Right lobe of liver (tissue), 4 donors: ENCODE results near the gene CADM2.

Source experiments
- POLR2A ChIP-seq: fragments of 450-650 bp; IDR thresholded peaks from one replicate; pipeline ENCODE4 v1.6.1; 2017; ENCODE audit warnings: antibody characterized with exemption, mild to moderate bottlenecking
- TF ChIP-seq, protein P1 (sequence below), 4 donors: fragments of 200-600 bp in 3 of 4; fragments of 450-650 bp in 1 of 4; IDR thresholded peaks; one replicate each; pipeline versions ENCODE4 v1.5.1 to v1.8.0; 2016 to 2022; ENCODE audit warnings: antibody characterized with exemption in 4 of 4, mild to moderate bottlenecking in 2 of 4
- donor health status: DM: no; HTN: no; CAD: no.
- donor health status: DM: no; HTN: no; CAD: no.
- donor health status: DM: no; HTN: yes; CAD: no.

DNA sequence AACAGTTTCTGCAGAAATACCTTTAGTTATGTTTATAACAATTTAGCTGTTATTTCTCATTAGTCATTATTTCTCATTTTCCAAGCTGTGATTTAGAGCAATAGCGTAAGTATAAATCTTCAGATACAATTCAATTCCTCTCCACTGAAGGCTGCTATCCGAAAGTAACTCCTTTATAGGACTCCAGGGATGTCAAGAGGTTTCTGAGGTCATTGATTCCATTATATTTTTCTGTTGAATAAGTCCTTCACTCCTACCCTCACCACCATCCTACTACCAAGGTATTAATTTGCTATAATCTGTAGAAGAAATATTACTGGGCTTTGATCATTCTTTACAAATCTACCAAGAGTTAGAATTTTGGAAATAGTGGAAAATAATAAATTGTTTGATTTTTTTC is 285.7 kb downstream of the CADM2 start:
- TF ChIP-seq, protein P1, sequence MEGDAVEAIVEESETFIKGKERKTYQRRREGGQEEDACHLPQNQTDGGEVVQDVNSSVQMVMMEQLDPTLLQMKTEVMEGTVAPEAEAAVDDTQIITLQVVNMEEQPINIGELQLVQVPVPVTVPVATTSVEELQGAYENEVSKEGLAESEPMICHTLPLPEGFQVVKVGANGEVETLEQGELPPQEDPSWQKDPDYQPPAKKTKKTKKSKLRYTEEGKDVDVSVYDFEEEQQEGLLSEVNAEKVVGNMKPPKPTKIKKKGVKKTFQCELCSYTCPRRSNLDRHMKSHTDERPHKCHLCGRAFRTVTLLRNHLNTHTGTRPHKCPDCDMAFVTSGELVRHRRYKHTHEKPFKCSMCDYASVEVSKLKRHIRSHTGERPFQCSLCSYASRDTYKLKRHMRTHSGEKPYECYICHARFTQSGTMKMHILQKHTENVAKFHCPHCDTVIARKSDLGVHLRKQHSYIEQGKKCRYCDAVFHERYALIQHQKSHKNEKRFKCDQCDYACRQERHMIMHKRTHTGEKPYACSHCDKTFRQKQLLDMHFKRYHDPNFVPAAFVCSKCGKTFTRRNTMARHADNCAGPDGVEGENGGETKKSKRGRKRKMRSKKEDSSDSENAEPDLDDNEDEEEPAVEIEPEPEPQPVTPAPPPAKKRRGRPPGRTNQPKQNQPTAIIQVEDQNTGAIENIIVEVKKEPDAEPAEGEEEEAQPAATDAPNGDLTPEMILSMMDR (IDR thresholded peaks at IDR 0.05), result no peak
- no peak for TF ChIP-seq POLR2A
